ENCODE results near the gene TECPR1.

DNA sequence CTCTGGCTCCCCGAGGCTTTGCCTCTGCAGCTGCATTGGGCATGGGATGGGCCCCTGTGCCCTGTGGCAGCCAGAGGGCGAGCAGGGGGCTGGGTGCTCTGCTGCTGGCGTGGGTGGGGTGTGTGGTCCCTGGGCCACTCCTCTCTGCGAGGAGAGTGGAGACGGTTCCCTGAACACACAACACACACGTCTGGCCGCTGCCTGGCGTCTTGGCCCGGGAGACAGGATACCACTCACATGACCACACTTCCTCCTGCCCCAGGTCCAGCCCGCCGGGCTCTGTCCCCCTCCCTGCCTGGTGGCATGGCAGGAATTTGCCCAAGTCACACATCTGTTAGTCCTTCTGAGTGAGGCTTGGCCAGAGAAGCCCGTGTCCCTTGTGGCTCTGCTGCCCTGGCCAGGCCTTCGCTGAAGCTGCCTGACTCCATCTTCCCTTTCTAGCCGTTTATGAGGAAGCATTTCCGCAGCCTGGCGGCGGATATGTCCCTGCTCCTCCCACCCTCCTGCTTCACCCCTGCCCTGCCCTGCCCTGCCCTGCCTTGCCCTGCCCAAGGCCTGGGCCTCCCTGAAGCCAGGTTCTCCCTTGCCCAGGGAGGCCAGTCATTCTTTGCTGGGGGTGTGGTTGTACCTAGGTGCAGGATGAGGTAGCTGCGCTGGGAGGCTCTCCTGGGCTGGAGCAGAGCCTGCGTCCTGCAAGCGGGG lies 32.5 kb upstream of the TECPR1 start:
- TF ChIP-seq, protein P1, sequence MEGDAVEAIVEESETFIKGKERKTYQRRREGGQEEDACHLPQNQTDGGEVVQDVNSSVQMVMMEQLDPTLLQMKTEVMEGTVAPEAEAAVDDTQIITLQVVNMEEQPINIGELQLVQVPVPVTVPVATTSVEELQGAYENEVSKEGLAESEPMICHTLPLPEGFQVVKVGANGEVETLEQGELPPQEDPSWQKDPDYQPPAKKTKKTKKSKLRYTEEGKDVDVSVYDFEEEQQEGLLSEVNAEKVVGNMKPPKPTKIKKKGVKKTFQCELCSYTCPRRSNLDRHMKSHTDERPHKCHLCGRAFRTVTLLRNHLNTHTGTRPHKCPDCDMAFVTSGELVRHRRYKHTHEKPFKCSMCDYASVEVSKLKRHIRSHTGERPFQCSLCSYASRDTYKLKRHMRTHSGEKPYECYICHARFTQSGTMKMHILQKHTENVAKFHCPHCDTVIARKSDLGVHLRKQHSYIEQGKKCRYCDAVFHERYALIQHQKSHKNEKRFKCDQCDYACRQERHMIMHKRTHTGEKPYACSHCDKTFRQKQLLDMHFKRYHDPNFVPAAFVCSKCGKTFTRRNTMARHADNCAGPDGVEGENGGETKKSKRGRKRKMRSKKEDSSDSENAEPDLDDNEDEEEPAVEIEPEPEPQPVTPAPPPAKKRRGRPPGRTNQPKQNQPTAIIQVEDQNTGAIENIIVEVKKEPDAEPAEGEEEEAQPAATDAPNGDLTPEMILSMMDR (IDR thresholded peaks at IDR 0.05; ENCODE audit: insufficient read depth, low read depth, low read length) = no peak
- TF ChIP-seq EZH2 (IDR thresholded peaks at IDR 0.05; ENCODE audit: insufficient read depth, low read length) = no peak

Data from astrocyte (in vitro differentiated cells and primary cell).